ENCODE measurements around the gene ATMIN.

Gene ATMIN

GRCh38 chr16:81006211-81006812 lies 29.3 kb upstream of the ATMIN start:
- peak in 3 of 4 experiments; percentile 50 to 69 (median 65) for DNase-seq

DNA sequence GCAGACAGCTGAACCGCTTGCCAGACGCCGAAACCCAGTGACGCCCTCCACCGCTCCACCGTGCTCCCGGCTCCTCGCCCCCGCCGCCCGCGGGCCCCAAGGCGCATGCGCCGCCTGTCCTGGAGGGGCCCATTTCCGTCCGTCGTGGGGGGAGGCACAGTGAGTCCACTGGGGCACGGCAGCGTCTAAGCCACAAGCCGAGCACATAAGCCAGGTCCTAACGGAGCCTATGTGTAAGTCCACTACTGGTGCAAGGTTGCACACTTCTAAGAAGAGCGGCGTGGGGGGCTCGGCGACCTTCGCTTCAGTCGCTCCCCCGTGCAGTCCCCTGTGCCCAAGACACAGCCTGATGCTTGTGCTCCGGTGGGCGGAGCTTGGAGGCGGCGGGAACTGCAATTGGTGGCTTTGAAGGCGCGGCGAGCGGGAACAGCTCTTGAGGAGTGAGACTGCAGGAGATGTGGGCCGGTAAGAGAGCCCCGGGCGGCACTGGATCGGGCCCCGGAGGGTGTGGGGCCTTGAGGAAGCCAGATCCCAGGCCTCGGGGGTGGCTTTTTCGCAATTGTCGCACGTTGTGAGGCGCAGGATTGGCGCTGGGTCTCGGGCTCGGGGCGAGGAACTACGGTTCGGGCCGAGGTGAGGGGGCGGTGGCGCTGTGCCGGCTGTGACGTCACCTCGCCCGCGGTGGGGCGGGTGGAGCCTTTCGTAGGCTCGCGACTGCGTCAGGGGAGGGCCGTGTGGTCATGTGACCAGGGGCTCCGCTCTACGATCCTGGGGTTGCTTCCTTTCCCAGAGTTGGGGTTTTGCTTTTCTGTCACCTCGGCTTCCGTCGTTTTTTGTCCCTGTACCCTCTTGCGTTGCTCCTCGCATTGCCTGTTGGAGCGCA lies 28.6 kb upstream of the ATMIN start, which contains the start of the genes CENPN and CMC2:
CENPN (plus strand) TSS at position 402 of the 883 bp plus-strand sequence. CDS start 4,726 bp downstream, outside the sequence.
CMC2 (minus strand) TSS at position 73 of the 883 bp plus-strand sequence. CDS start 9,491 bp downstream, outside the sequence.
- DNase-seq: peak; percentile 93 to 98 (median 96)

DNA sequence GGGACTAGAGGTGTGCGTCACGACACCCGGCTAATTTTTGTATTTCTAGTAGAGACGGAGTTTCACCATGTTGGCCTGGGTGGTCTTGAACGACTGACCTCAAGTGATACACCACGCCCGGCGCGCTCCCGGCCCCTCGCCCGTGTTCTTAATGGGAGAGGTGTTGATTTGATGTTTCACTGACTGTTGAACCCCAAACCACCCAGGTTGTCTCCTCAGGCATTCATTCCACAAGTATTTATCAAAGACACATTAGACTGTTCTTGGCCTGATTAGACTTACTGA lies 27.2 kb upstream of the ATMIN start:
- DNase-seq: no peak

DNA sequence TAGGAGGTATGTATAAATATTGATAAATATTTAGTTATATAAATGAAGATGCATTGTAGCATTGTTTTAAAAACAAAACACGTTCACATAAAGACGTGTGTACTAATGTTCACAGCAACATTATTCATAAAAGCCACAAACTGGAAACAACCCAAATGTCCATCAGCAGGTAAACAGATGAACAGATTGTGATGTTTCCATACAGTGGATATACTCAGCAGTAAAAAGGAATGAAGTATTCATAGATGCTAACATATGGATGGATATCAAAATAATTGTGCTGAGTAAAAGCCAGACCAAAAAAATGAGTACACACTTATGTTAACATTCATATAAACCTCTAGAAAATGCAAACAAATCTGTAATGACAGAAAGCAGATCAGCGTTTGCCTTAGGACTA lies 22.7 kb upstream of the ATMIN start:
- no peak for DNase-seq

DNA sequence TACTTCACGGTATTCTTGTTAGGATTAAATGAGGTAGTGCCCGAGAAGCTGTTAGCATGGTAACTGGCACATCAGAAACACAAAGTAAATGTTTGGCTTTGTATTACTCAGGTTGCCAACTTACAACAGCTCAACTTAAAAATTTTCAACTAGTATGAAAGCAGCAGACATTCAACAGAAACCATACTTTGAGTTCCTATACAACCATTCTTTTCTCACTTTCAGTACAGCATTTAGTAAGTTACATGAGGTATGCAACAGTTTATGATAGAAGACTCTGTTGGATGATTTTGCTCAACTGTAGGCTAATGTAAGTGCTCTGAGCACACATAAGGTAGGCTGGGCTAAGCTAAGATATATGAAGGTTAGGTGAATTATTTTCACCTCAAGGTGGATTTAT lies 21.0 kb upstream of the ATMIN start:
- DNase-seq: no peak

GRCh38 chr16:81018496-81018895 lies 17.1 kb upstream of the ATMIN start:
- DNase-seq: no peak

DNA sequence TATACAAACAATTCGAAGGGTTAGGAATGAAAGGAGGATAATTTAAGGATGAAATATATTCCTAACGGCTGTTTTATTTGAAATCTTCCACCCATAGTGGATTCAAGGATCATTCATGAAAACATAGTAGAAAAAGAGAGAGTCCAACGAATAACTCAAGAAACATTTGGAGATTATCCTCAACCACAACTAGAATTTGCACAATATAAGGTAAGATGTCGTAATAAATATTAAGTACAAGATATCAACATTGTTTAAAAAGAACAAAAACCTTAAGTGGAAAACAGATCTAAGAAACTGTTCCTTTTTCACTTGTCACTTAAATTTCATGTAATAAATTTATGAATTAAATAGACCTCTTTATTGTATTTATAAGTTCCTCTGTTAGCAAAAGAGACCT lies 9.2 kb upstream of the ATMIN start:
- no peak for DNase-seq

- DNase-seq: no peak
These were observed 5.6 kb upstream of the ATMIN start for GRCh38 chr16:81029930-81030604.

- DNase-seq: peak in 3 of 4 experiments; percentile 25 to 47 (median 36)
These were observed 521 bp downstream of the ATMIN start for GRCh38 chr16:81035975-81036750.

DNA sequence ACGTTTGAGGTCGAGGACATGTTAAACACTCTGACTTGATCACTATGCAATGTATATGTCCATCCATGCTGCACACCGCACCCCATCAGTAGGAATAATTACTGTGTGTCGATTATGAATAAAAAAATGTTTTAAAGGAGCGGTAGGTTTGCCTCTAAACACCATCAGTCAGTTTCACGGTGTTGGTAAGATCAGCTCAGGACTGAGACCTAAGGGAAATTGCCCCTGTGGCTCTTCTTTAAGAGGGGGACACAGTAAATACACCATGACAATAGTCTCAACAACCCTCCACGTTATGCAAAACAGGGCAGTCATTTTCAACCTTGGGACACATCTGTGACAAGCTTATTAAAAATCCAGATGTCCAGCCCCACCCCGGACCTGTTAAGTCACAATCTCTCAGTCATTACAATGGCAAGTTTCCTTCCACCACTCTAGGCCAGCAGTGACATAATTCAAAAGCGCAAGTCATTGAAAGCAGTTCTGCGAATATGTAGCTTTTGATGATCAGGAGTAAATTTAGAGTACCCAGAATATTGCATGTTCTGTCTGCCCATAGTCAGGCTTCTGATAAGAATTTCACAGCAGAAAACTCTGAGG lies 1.2 kb downstream of the ATMIN start:
- DNase-seq: no peak

DNA sequence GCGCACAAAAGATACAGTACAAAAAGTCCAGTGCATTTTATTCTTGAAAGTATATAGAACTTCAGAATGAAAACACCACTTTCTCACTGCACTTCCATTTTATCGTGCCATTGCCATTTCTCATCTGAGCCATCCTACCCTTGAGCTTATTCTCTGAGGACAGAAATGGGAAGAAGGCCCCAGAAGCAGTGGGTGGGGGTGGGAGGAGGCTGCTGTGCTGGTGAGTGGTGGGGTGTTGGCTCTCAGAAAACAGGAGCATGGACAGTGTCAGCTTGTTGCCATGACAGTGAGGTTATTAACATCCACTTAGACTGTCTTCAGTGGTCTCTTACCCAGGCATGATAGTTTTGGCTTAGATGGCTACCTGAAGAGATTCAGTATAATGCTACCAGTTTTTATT lies 4.5 kb downstream of the ATMIN start:
- no peak for DNase-seq

- no peak for DNase-seq
These were observed 5.2 kb downstream of the ATMIN start for GRCh38 chr16:81040842-81041241.

- no peak for DNase-seq
These were observed 6.1 kb downstream of the ATMIN start for GRCh38 chr16:81041696-81042095.

GRCh38 chr16:81042821-81043220 lies 7.2 kb downstream of the ATMIN start:
- DNase-seq: no peak

DNA sequence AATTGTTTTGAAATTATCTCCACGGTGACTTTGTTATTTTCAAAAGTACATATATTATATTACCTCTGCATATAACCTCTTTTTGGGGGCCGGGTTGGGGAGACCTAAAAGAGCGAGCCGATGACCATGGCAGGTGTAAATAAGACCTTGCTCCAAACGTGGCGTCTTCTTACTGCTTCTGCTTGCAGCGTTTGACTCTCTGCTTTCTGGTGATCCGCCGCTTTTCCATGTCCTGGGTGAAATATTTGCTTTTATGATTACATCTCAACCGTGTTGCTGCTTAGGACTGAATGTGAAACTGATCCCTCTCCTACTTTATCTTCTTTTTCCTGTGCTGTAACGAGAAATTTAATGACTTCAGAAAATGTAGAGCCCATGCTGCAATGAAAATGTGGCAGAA lies 18.1 kb downstream of the ATMIN start:
- no peak for DNase-seq

- no peak for DNase-seq
These were observed 25.1 kb downstream of the ATMIN start for GRCh38 chr16:81060576-81061306.

GRCh38 chr16:81061307-81061640 lies 25.6 kb downstream of the ATMIN start:
- DNase-seq: no peak

DNA sequence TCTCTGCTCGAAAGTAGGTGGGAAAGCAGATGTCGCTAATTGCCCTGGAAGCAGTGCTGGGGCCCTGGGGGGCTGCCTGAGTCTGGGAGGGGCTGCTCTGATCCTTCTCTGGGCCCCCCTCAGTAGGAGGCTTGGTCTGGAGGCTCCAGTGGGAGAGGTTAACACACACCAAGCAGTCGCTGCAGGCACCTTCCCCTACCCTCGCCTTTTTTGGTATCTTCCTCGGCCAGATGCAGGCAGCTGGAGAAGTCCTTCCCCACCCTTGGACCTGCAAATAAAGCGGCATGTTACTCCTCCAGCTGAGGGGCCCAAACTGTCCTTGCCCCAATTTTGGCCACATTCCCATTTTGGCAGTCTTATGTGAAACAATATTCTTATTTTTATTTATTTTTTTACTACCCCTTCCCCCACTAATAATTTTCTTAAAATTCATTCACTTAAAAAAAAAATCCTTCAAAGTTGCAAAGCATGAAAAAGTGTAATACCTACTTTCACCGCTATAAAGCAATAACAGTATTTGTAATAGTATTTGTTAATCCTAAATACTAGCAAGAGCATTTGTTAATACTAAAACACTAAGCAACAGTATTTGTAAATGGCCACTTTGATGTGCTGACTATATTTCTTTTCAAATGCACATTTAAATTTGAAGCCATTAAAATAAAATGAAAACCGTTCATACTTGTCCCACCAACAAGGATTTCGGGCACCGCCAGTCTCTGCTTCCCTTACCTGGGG lies 26.4 kb downstream of the ATMIN start:
- no peak for DNase-seq

DNA sequence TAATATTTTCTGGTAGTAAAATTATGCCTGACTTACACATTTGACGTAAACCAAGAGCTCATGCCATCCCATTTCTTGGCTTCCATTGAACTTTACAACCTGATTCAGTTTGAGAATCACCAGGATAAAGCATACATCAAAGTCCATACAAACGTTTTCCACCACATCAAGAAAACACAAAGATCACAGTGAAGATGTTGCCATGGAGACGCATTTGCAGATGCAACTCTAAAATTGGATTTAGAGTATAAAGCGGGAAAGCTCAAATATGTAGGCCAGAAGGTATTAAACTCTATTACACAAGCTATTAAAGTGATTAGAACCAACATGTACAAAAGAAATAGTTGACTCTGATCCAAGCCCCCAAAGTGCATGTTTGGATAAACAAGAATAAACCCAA lies 31.0 kb downstream of the ATMIN start:
- no peak for DNase-seq

GRCh38 chr16:81067166-81067565 lies 31.5 kb downstream of the ATMIN start:
- no peak for DNase-seq

DNA sequence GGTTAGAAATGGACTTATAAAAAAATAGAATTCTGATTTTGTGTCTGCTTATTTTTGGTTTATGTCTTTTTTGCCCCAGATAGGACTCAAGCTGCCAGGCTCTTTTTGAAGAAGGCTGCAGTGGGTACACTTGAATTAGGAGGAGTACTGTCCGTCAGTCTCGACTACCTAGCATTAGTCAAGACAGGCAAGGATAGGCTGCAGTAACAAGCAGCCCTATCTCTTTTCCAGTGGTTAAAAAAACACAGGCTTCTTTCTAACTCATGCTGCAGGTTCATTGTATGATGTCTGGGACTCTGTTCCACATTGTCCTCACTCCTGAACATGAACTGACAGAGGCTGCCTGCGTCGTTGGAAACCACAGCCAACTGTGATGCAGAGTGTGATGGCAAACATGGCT lies 33.4 kb downstream of the ATMIN start:
- DNase-seq: no peak
